GM21619 (cell line): ENCODE data around the gene MEOX2.

Source experiments
- ATAC-seq: cut with Tn5 transposase; IDR thresholded peaks from one replicate; pipeline ENCODE4 v1.9.1; 2021; ENCODE audit not compliant: unreplicated experiment

Gene MEOX2

GRCh38 chr7:15686295-15686956 is at the start of gene MEOX2:
TSS of gene MEOX2 (minus strand) at chr7:15686683. CDS start at chr7:15686402, 281 bp downstream.
- no peak for ATAC-seq

DNA sequence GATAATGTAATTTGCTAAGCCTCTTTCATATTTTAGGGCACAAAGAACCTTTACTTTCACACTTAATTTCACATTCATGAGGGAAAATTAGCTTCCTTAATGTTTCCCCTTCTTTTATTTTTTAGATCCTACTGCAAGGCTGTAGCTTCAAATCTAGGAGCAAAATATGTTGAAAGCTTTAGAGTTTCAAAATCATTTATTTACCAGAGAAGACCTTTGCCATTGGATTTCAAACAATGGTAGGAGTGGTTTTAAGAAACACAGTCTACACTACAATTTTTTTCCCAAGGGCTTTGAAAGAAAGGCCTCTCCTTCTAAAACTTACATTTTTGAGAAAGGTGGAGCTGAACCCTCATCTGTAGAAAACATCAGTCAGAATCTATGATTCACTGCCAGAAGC is 43.3 kb upstream of the MEOX2 start:
- ATAC-seq = no peak

- ATAC-seq = no peak
Measured at GRCh38 chr7:15725051-15725450, 38.6 kb upstream of the MEOX2 start.

- no peak for ATAC-seq
Measured at GRCh38 chr7:15723841-15724240, 37.4 kb upstream of the MEOX2 start.

GRCh38 chr7:15720849-15721471 is 34.5 kb upstream of the MEOX2 start:
- no peak for ATAC-seq

DNA sequence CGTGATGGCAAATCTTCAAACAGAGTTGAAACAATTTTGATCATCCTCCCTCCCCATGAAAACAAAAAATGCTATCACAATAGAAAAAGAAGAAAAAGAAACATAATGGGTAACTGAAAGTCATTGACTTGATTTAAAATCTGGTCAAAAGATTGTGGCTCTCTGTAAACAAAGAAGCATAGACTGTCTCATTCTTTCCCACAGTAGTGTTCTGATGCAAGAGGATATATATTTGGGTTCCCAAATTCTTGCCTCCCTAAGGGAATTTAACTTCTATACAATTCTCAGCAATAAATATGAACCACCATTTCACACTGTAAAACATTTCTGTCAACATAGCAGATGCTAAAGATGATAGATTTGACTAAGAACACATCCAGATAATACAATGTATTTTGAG is 32.8 kb upstream of the MEOX2 start:
- no peak for ATAC-seq

DNA sequence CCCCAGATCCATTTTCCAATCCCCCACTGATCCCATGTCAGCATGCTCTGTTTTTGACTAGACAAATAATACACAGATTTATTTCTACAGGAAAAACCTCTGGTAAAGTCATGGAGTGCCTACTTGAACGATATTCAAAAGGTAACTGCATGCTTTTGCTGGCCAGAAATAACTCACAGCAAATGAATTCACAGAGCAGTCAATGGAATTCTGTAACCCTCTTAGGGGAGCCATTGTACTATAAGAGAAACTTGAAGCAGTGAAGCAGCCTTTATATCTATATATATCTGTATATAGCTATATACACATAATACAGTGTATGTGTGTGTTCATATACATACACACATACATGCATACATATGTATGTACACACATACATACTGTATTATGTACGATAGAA is 29.0 kb upstream of the MEOX2 start:
- no peak for ATAC-seq

- no peak for ATAC-seq
Measured at GRCh38 chr7:15709978-15710377, 23.5 kb upstream of the MEOX2 start.

DNA sequence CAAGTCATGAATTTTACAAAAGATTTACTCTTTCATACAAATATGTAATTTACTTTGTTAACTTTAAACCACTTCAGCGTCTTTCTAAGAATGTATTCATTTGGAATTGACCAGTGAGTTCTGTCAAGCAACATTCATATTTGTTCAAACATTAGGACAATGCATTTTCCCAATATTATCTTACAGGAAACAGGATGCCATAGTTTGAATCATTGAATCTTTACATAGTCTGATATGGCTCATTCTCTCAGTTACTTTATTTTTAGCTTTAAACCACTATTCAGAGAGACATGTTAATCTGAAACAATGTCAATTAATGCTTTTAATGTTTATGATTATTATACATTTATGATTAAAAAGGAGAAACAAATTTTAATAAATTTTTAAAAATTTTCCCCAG is 21.1 kb upstream of the MEOX2 start:
- ATAC-seq = no peak

- ATAC-seq = no peak
Measured at GRCh38 chr7:15703732-15704131, 17.2 kb upstream of the MEOX2 start.

DNA sequence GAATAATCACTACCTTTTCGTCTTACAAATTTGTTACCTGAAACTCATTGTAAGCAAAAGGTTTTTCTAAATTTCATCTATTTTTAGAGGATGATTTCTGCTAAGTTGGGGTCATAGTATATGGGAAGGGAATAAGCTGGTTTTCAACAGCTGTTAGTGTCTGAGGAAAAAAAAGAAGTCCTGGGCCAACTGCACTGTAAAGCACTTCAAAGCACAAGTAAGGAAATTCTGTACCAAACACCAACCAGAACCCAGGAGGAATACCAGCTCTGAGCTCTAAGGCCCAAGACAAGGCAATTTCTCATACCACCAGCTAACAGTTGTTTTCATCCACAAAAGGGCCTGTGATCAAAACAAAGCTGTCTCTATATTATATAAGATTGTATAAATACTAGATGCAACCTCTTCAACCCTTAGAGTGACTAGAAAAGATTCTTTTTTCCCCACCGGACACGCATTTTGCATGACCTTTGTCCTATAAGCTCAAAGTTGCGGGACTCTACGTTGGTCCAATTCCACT is 6.1 kb upstream of the MEOX2 start:
- ATAC-seq = no peak

GRCh38 chr7:15688911-15689310 is 2.4 kb upstream of the MEOX2 start:
- ATAC-seq = no peak

- ATAC-seq = no peak
Measured at GRCh38 chr7:15688279-15688626, 1.8 kb upstream of the MEOX2 start.

- no peak for ATAC-seq
Measured at GRCh38 chr7:15687546-15688278, 1.2 kb upstream of the MEOX2 start.

DNA sequence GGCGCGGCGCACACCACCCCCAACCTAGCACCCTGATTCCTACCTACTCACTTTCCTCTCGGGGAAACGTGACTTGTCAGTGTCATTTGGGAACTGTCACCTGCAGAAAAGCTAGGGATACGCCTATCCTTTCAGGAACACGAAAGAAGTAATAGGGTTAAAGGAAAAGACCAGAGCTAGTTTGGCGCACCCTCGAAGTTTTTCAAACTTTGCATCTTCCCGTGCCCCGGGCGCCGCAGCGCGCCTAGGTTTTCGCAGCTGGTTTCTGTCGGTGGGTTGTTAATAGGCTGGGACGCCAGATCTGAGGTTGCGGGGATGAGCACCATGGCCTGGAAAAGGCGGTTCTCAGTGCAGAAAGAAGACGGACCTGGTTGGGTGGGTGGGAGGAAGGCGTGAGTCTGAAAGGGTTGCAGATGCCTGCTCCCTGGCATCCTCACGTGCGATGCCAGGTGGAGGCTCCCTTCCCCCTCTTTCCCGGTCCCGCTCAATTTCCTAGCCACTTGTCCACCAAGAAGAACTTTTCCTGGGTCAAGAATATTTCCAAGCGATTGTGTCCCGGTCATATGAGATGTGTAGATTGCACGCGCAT is 568 bp upstream of the MEOX2 start:
- ATAC-seq = no peak

- ATAC-seq = no peak
Measured at GRCh38 chr7:15685358-15686294, 857 bp downstream of the MEOX2 start.

- ATAC-seq = no peak
Measured at GRCh38 chr7:15684871-15685270, 1.6 kb downstream of the MEOX2 start.

DNA sequence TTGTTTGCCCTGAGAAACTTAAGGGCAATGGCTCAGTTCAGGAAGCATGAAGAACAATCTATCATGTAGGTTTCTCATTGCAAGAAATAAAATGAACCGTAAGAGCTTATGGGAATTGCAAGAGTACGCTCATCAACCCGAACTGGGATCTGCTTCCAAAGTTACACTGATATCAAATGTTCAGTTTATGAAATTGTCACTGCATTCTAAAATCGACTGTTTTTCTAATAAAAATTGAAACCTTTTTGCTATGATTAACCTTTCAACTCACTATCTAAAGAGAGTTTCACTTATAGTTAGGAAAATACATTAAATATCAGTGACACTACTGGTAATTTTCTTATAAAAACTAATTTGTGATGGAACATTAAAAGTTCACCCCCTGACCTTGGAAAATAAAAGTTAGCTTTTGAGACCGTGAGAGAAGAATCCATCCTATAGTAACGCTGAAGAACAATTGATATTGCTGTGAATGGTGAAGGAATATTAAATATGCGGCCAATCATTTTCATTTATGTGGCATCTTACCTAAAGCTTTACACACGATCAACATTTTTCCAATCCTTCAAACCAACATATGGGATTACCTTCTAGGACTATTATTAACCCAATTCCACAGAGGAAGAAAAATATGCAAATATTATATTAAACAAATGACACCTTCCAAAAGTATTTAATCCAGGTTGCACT is 2.2 kb downstream of the MEOX2 start:
- ATAC-seq = no peak

GRCh38 chr7:15682751-15683245 is 3.7 kb downstream of the MEOX2 start:
- no peak for ATAC-seq

DNA sequence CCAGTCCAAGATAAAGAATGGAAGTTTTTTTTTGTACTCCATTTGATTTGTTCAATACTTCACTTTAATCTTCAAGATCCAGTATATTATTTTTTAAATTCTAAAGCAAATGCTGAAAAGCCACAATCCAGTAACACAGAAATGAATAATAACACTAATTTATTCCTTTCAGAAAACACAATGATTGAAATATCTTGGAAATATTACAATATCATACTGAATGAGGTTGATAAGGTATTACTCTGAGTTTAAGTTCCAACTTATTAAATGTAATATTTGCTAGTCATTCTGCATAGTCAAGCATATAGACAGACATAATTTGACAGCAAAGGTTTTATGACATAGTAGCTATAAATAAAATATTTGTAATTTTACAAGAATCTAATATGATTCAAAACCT is 4.4 kb downstream of the MEOX2 start:
- ATAC-seq = no peak
